Lower lobe of right lung (tissue), 2 donors: ENCODE data around the gene ANKH. TPM values are rescaled to one million over a fixed set of nuclear protein-coding genes. Genes with fewer than 3 reads are reported as not detected.

Experiments
- ATAC-seq, 2 donors: fragments of 200-7000 bp; cut with Tn5 transposase; one replicate each; pipeline ENCODE4 v1.9.1; 2020 to 2022; ENCODE audit warnings: mild to moderate bottlenecking in 2 of 2, moderate library complexity in 2 of 2
- DNase-seq: peaks from one replicate; pipeline ENCODE4 v3.0.0-alpha.2; 2020
- H3K27ac ChIP-seq: fragments of 200-600 bp; one replicate; pipeline ENCODE4 v1.8.0; 2022
- H3K27me3 ChIP-seq: fragments of 200-600 bp; one replicate; pipeline ENCODE4 v1.8.0; 2022; ENCODE audit warnings: low read depth
- H3K36me3 ChIP-seq: fragments of 200-600 bp; one replicate; pipeline ENCODE4 v1.8.0; 2022; ENCODE audit warnings: mild to moderate bottlenecking
- H3K4me1 ChIP-seq: fragments of 200-600 bp; one replicate; pipeline ENCODE4 v1.8.0; 2022
- H3K4me3 ChIP-seq: fragments of 200-600 bp; one replicate; pipeline ENCODE4 v1.8.0; 2022; ENCODE audit warnings: mild to moderate bottlenecking
- H3K9me3 ChIP-seq: fragments of 200-600 bp; one replicate; pipeline ENCODE4 v1.8.0; 2022
- CTCF ChIP-seq: fragments of 200-600 bp; IDR thresholded peaks from one replicate; pipeline ENCODE4 v1.8.0; 2022; ENCODE audit warnings: antibody characterized with exemption, mild to moderate bottlenecking
- intact Hi-C: fragments of 100-400 bp; cut with DNase I; formaldehyde crosslinking; loops from one replicate; pipeline ENCODE4 v1.11.0; 2022
- total RNA-seq: library from RNA; stranded (reverse); fragmentation: NEBNext Ultra II Directional; extraction: Animal tissue kit (Norgen Biotek cat#: 25700); gene quantifications from one replicate; pipeline ENCODE4 v1.2.1, GENCODE V29; 2021
- donor health status: DM: no; HTN: yes; CAD: no; lungs with severe emphysema.

ANKH gene
- total RNA-seq, 1 donor from 2014 or later, result 53.7 TPM

GRCh38 chr5:14863105-14863504 is 8.5 kb downstream of the ANKH start:
- H3K9me3 ChIP-seq, result no peaks in the 10 kb centered on the region
- no peaks in the 10 kb centered on the region for H3K36me3 ChIP-seq
- DNase-seq (no peak), ATAC-seq (no peak)
- no peak overlapping the region for H3K27ac ChIP-seq
- no peaks in the 10 kb centered on the region for H3K4me1 ChIP-seq
- intact Hi-C loops, result no loop called here
- H3K4me3 ChIP-seq, result no peak overlapping the region
- TF ChIP-seq CTCF, result no peak
- H3K27me3 ChIP-seq, result no peaks in the 10 kb centered on the region

- no peak for TF ChIP-seq CTCF
- ATAC-seq (no peak), DNase-seq (no peak)
- no peak overlapping the region for H3K4me3 ChIP-seq
- H3K9me3 ChIP-seq, result no peaks in the 10 kb centered on the region
- intact Hi-C loops, result no loop called here
- no peaks in the 10 kb centered on the region for H3K4me1 ChIP-seq
- H3K27me3 ChIP-seq, result no peaks in the 10 kb centered on the region
- no peak overlapping the region for H3K27ac ChIP-seq
- H3K36me3 ChIP-seq, result no peaks in the 10 kb centered on the region
Observed at GRCh38 chr5:14861123-14861765, 10.3 kb downstream of the ANKH start.

- Histone ChIP-seq H3K36me3 (no peaks in the 10 kb centered on the region), H3K27me3 (no peaks in the 10 kb centered on the region), H3K9me3 (no peaks in the 10 kb centered on the region), H3K4me1 (no peaks in the 10 kb centered on the region), H3K27ac (no peak overlapping the region), H3K4me3 (no peak overlapping the region)
- no peak for TF ChIP-seq CTCF
- DNase-seq (no peak), ATAC-seq (no peak)
- intact Hi-C loops, result no loop called here
Observed at GRCh38 chr5:14859980-14860379, 11.6 kb downstream of the ANKH start.

GRCh38 chr5:14859150-14859549 is 12.4 kb downstream of the ANKH start:
- H3K4me1 ChIP-seq, result no peaks in the 10 kb centered on the region
- no peak for DNase-seq
- no peak for ATAC-seq
- H3K27me3 ChIP-seq, result no peaks in the 10 kb centered on the region
- H3K9me3 ChIP-seq, result no peaks in the 10 kb centered on the region
- H3K4me3 ChIP-seq, result no peak overlapping the region
- H3K27ac ChIP-seq, result no peak overlapping the region
- TF ChIP-seq CTCF, result no peak
- intact Hi-C loops, result no loop called here
- no peaks in the 10 kb centered on the region for H3K36me3 ChIP-seq

- intact Hi-C loops, result no loop called here
- DNase-seq, result no peak
- no peak for TF ChIP-seq CTCF
- Histone ChIP-seq H3K9me3 (no peaks in the 10 kb centered on the region), H3K4me1 (no peaks in the 10 kb centered on the region), H3K27me3 (no peaks in the 10 kb centered on the region), H3K4me3 (no peak overlapping the region), H3K36me3 (no peaks in the 10 kb centered on the region), H3K27ac (no peak overlapping the region)
- ATAC-seq, result no peak
Observed at GRCh38 chr5:14855366-14855765, 16.2 kb downstream of the ANKH start.
